Activated T-cell treated with anti-CD3 and anti-CD28 coated beads, Interleukin-2, amount 50 U/mL, for 72 hours (primary cell): ENCODE measurements around the gene PRR29. TPM values are rescaled to one million over a fixed set of nuclear protein-coding genes. Genes with fewer than 3 reads are reported as not detected.
A peak's percentile ranks its signal among the peaks of the same experiment; 100 is the strongest.

ENCODE experiments used
- ATAC-seq, 2 donors: fragments of 150-1000 bp; cut with Tn5 transposase; replicated peaks in 1 of 2; 2 replicates each; pipeline ENCODE4 v1.10.0; 2021; ENCODE audit warnings: moderate library complexity in 2 of 2, mild to moderate bottlenecking in 1 of 2
- DNase-seq, 2 donors: peaks; one replicate each; pipeline ENCODE4 v3.0.0; 2021 to 2022; ENCODE audit warnings: mixed read lengths in 1 of 2
- H3K27ac Mint-ChIP-seq: one replicate; pipeline ENCODE4 v1.8.0; 2022; ENCODE audit warnings: mild to moderate bottlenecking, moderate library complexity, mixed read lengths
- H3K27me3 Mint-ChIP-seq: one replicate; pipeline ENCODE4 v1.8.0; 2022; ENCODE audit warnings: low read depth, mixed read lengths
- H3K36me3 Mint-ChIP-seq, 2 donors: one replicate each; pipeline ENCODE4 v1.8.0; 2022; ENCODE audit warnings: mixed read lengths in 2 of 2, mild to moderate bottlenecking in 1 of 2; ENCODE audit not compliant: insufficient read depth in 2 of 2
- H3K4me1 Mint-ChIP-seq: one replicate; pipeline ENCODE4 v1.8.0; 2022; ENCODE audit warnings: low read depth, mixed read lengths
- H3K4me3 Mint-ChIP-seq, 2 donors: one replicate each; pipeline ENCODE4 v1.8.0; 2022; ENCODE audit warnings: mild to moderate bottlenecking in 2 of 2, mixed read lengths in 2 of 2, moderate library complexity in 2 of 2
- H3K9me3 Mint-ChIP-seq, 2 donors: one replicate each; pipeline ENCODE4 v1.8.0; 2022; ENCODE audit warnings: mixed read lengths in 2 of 2
- total RNA-seq, 2 donors: library from RNA; stranded (reverse); gene quantifications; one replicate each; pipeline ENCODE4 v1.2.3, GENCODE V29; 2022

Gene PRR29
- total RNA-seq, 2 donors from 2014 or later, result 0.96 to 1.1 TPM

GRCh38 chr17:64037802-64038201, 39.7 kb downstream of the PRR29 start:
- H3K36me3 Mint-ChIP-seq, result peaks cover 3 to 4% of the 10 kb centered on the region in 2 donors

DNA sequence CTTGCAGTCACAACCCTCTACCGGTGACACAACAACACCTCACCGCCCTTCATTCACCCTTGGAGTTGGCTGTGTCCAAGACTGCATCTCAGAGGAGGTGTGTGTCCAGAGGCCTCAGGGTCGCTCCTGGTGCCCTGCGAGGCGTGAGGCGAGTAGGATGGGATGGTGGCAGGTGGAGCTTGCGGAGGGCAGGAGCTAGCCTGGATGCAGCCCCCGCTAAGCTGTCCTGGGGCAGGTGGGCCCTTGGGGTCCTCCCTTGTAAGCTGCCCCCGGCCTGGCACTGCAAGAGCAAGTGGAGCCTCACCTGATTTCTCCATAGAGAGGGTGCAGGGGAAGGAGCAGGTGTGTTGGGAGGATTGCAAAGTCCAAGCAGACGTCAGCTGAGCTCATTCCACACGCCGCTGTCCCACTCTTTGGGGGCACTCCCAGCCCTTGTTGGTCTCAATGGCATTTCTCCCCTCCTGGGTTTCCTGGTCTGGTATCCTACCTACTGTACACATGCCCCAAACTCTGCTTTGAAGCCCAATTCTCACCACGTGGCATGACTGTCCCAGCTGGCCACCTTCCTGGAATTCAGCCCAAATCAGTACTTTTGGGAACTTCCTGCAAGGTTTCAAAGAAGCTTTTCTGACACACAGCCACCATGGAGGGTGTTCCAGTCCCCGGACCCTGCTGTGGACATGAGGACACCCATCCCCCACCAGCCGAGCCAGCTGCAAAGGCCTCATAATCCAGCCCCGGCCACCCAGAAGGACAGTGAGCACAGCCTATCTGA, 40.4 kb downstream of the PRR29 start:
- no peaks in the 10 kb centered on the region for H3K9me3 Mint-ChIP-seq
- DNase-seq, result no peak
- no peak overlapping the region for H3K4me3 Mint-ChIP-seq
- H3K4me1 Mint-ChIP-seq, result peaks cover 8% of the 10 kb centered on the region
- no peaks in the 10 kb centered on the region for H3K27me3 Mint-ChIP-seq
- H3K36me3 Mint-ChIP-seq, result peaks cover 5 to 6% of the 10 kb centered on the region in 2 donors
- H3K27ac Mint-ChIP-seq, result no peak overlapping the region
- no peak for ATAC-seq

More at GRCh38 chr17:64037802-64038201, 39.7 kb downstream of the PRR29 start:
- DNase-seq (no peak), ATAC-seq (no peak)
- no peak overlapping the region for H3K4me3 Mint-ChIP-seq
- H3K27me3 Mint-ChIP-seq, result no peaks in the 10 kb centered on the region
- H3K4me1 Mint-ChIP-seq, result peaks cover 8% of the 10 kb centered on the region
- H3K9me3 Mint-ChIP-seq, result no peaks in the 10 kb centered on the region
- no peak overlapping the region for H3K27ac Mint-ChIP-seq

DNA sequence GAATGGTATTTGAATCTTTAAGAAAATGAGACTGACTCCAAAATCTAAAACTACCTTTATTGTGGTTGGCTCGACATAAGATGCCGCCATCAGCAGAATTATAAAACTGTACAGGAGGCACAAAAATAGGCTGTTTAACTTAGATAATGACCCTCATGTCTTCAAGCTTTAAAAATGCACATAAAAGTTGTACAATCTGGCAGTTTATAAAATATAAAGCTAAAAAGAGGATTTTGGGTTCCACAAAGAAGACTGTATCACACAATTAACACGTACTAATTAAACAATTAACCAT, 40.9 kb downstream of the PRR29 start:
- Mint-ChIP-seq H3K4me3 (no peak overlapping the region), H3K27ac (no peak overlapping the region), H3K4me1 (peaks cover 8% of the 10 kb centered on the region), H3K27me3 (no peaks in the 10 kb centered on the region), H3K9me3 (no peaks in the 10 kb centered on the region), H3K36me3 (peaks cover 6 to 10% of the 10 kb centered on the region in 2 donors)
- no peak for ATAC-seq
- no peak for DNase-seq

GRCh38 chr17:64040206-64040605, 42.1 kb downstream of the PRR29 start:
- Mint-ChIP-seq H3K36me3 (peaks cover 6 to 15% of the 10 kb centered on the region in 2 donors), H3K9me3 (no peaks in the 10 kb centered on the region), H3K27ac (no peak overlapping the region), H3K4me3 (no peak overlapping the region), H3K4me1 (peaks cover 8% of the 10 kb centered on the region), H3K27me3 (no peaks in the 10 kb centered on the region)
- no peak for ATAC-seq
- DNase-seq, result no peak

DNA sequence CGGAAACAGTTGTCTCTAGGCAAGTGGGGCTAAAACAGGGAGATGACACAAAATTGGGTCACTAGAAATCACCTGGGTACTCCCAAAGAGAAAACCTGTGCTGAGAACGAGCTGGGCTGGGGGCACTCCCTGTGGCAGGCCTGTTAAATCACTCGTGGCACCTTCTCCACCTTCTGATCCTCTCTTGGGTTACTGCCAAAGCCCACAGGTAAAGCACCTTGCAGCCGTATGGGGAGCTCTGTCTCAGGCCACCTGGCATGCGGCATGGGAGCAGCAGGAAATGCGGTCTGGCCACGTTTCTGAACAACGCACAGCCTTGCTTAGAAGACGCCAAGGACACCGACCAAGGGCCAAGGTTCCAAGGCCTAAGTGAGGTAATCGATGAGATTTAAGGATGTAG, 43.8 kb downstream of the PRR29 start:
- peaks cover 6 to 24% of the 10 kb centered on the region in 2 donors for H3K36me3 Mint-ChIP-seq
- H3K4me3 Mint-ChIP-seq, result peak overlapping the region in 1 of 2 donors; percentile 22
- ATAC-seq, result peak in 1 of 2 donors; percentile 38

DNA sequence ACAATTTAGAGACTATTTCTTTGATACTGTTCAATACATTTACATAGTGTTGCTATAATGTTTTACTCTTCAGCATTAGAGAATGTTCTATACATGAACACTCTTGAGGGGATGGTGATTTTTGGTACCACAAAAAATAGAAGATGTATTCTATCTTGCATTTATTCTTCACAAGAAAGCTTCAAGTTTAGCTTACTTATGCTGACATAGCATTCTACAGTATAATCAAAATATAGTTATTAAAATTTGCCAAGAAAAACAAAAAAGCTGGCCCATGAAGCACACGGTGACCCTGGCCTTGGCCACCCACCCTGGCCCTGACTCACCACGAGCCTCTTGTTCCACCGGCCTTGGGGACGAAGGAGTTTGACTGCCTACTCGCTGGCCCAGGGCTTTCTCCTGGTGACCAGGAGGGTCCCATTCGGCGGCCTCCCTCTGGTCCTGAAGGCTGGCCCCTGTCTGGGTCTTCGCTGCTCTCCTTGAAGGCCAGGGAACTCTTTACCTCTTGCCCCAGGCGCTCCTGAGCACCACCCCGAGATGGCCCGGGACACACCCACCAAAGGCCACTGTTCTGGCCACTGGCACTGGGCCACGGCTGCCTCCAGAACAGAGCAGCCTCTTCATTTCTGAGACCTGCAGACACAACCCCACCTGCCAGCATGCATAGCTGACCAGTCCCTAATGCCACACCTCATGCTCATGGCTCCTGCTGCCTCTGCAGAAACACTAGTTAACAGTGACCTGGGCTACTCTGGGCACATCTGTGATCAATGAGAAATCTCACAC, 44.7 kb downstream of the PRR29 start:
- H3K4me3 Mint-ChIP-seq, result no peak overlapping the region
- H3K36me3 Mint-ChIP-seq, result peaks cover 6 to 26% of the 10 kb centered on the region in 2 donors

More for the DNA sequence above, 43.8 kb downstream of the PRR29 start:
- Mint-ChIP-seq H3K9me3 (no peaks in the 10 kb centered on the region), H3K27ac (peak overlapping the region; percentile 78), H3K27me3 (no peaks in the 10 kb centered on the region), H3K4me1 (peaks cover 7% of the 10 kb centered on the region)
- DNase-seq, result no peak

DNA sequence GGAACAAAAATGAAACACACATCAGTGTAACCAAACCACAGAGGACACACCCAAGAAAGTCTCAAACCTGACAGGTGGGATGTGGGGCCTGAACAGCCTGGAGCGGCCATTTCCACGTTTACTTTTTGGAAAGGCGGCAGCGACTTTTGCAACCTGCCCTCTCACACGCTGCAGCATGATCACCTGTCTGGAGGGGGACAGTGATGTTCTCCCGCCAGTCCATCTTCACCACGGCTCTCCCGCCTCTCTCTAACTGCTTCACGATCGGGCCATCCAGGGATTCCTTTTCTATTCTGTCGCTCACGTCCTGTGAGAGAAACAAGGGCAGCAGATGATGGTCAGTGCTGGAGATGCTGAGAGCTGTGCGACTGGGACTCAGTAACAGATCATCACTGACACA, 47.0 kb downstream of the PRR29 start:
- peaks cover 5 to 30% of the 10 kb centered on the region in 2 donors for H3K36me3 Mint-ChIP-seq
- H3K9me3 Mint-ChIP-seq, result no peaks in the 10 kb centered on the region

More for the DNA sequence above, 44.7 kb downstream of the PRR29 start:
- H3K9me3 Mint-ChIP-seq, result no peaks in the 10 kb centered on the region
- no peak overlapping the region for H3K27ac Mint-ChIP-seq
- H3K27me3 Mint-ChIP-seq, result no peaks in the 10 kb centered on the region
- DNase-seq, result no peak
- no peak for ATAC-seq
- no peaks in the 10 kb centered on the region for H3K4me1 Mint-ChIP-seq

GRCh38 chr17:64048805-64049204, 50.7 kb downstream of the PRR29 start:
- Mint-ChIP-seq H3K4me3 (no peak overlapping the region), H3K36me3 (peaks cover 2 to 45% of the 10 kb centered on the region in 2 donors), H3K9me3 (no peaks in the 10 kb centered on the region), H3K27ac (peak overlapping the region; percentile 83), H3K27me3 (no peaks in the 10 kb centered on the region), H3K4me1 (peaks cover 19% of the 10 kb centered on the region)
- DNase-seq (no peak), ATAC-seq (no peak)

More for the DNA sequence above, 47.0 kb downstream of the PRR29 start:
- no peak for DNase-seq
- Mint-ChIP-seq H3K27ac (no peak overlapping the region), H3K4me3 (no peak overlapping the region), H3K27me3 (no peaks in the 10 kb centered on the region), H3K4me1 (peaks cover 2% of the 10 kb centered on the region)
- ATAC-seq, result no peak

- DNase-seq, result no peak
These were observed 53.0 kb downstream of the PRR29 start for GRCh38 chr17:64051153-64051552.

GRCh38 chr17:64053101-64053500, 55.0 kb downstream of the PRR29 start:
- H3K27ac Mint-ChIP-seq, result peak overlapping the region; percentile 18
- peaks cover 4 to 29% of the 10 kb centered on the region in 2 donors for H3K36me3 Mint-ChIP-seq
- no peak overlapping the region for H3K4me3 Mint-ChIP-seq
- ATAC-seq (no peak), DNase-seq (no peak)
- no peaks in the 10 kb centered on the region for H3K27me3 Mint-ChIP-seq
- no peaks in the 10 kb centered on the region for H3K9me3 Mint-ChIP-seq
- H3K4me1 Mint-ChIP-seq, result peaks cover 27% of the 10 kb centered on the region

More at GRCh38 chr17:64051153-64051552, 53.0 kb downstream of the PRR29 start:
- Mint-ChIP-seq H3K27ac (peak overlapping the region; percentile 88), H3K9me3 (no peaks in the 10 kb centered on the region), H3K36me3 (peaks cover 2 to 38% of the 10 kb centered on the region in 2 donors), H3K27me3 (no peaks in the 10 kb centered on the region), H3K4me3 (peak overlapping the region; percentile 45 to 69), H3K4me1 (peaks cover 19% of the 10 kb centered on the region)
- ATAC-seq, result peak; percentile 86 to 94

Other genes starting within 250 kb of the PRR29 start
- 10 to 100 TPM; 59.5 to 60.3 TPM for gene CCDC47, start 224.8 kb upstream of the PRR29 start, total RNA-seq
- gene DDX42, start 224.2 kb upstream of the PRR29 start, total RNA-seq, result 100 to 1,000 TPM; 112 to 114 TPM
- gene PSMC5, start 170.9 kb upstream of the PRR29 start, total RNA-seq, result 100 to 1,000 TPM; 144 to 161 TPM
- 10 to 100 TPM; 36.0 to 42.3 TPM for gene FTSJ3, start 170.7 kb upstream of the PRR29 start, total RNA-seq
- gene SMARCD2, start 155.7 kb upstream of the PRR29 start, total RNA-seq, result 100 to 1,000 TPM; 103 to 121 TPM
- gene CSH2, start 124.7 kb upstream of the PRR29 start, total RNA-seq, result not detected
- gene GH2, start 116.4 kb upstream of the PRR29 start, total RNA-seq, result not detected
- gene CSH1, start 101.8 kb upstream of the PRR29 start, total RNA-seq, result not detected
- gene CSHL1, start 87.1 kb upstream of the PRR29 start, total RNA-seq, result not detected
- gene GH1, start 79.5 kb upstream of the PRR29 start, total RNA-seq, result not detected
- 10 to 100 TPM; 24.8 to 31.0 TPM for gene CD79B, start 66.0 kb upstream of the PRR29 start, total RNA-seq
- 1 to 10 TPM in 1 of 2 donors, under 1 TPM in 1; 0.93 to 1.0 TPM for gene SCN4A, start 25.4 kb upstream of the PRR29 start, total RNA-seq
- gene ICAM2, start 22.3 kb downstream of the PRR29 start, total RNA-seq, result 10 to 100 TPM; 49.9 to 55.7 TPM
- 10 to 100 TPM; 58.1 to 98.3 TPM for gene ERN1, start 131.8 kb downstream of the PRR29 start, total RNA-seq